Measurements from ENCODE around the gene MMP1. TPM values are rescaled to one million over a fixed set of nuclear protein-coding genes. Genes with fewer than 3 reads are reported as not detected.

Gene MMP1
- total RNA-seq, 2 donors from 2014 or later = 0.71 TPM; not detected in 1

GRCh38 chr11:102784380-102784779 is 13.6 kb downstream of the MMP1 start:
- TF ChIP-seq, protein P1, sequence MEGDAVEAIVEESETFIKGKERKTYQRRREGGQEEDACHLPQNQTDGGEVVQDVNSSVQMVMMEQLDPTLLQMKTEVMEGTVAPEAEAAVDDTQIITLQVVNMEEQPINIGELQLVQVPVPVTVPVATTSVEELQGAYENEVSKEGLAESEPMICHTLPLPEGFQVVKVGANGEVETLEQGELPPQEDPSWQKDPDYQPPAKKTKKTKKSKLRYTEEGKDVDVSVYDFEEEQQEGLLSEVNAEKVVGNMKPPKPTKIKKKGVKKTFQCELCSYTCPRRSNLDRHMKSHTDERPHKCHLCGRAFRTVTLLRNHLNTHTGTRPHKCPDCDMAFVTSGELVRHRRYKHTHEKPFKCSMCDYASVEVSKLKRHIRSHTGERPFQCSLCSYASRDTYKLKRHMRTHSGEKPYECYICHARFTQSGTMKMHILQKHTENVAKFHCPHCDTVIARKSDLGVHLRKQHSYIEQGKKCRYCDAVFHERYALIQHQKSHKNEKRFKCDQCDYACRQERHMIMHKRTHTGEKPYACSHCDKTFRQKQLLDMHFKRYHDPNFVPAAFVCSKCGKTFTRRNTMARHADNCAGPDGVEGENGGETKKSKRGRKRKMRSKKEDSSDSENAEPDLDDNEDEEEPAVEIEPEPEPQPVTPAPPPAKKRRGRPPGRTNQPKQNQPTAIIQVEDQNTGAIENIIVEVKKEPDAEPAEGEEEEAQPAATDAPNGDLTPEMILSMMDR (IDR thresholded peaks at IDR 0.05) = no peak
- DNase-seq (ENCODE audit: low spot score) (no peak), ATAC-seq (ENCODE audit: insufficient number of reproducible peaks, low FRiP score, low read depth) (no peak)
- no peak overlapping the region for H3K4me3 ChIP-seq
- H3K4me1 ChIP-seq (ENCODE audit: control insufficient read depth in 1 of 2, low read depth in 2 of 2) = no peaks in the 10 kb centered on the region
- no peaks in the 10 kb centered on the region for H3K9me3 ChIP-seq
- no peaks in the 10 kb centered on the region for H3K36me3 ChIP-seq
- no peak overlapping the region for H3K27ac ChIP-seq
- H3K27me3 ChIP-seq (replicated peaks; ENCODE audit: insufficient read depth) = no peaks in the 10 kb centered on the region

DNA sequence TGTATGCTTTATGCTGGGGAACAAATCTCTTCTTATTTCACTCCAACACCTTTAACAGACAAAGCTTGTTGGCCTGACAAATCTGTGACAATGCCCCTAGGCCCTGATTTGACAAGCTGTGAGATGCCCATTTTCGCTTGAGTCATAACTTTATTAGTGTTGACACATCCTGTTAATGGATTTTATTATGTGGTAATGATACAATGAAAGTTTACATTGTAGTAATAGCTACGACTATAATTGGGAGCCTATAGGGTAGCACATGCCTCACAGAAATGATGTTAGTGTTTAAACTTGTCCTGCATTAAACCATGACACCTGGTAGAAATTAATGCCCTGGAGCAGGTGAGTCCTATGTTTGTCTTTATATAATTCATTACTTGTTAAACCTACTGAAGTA is 14.2 kb downstream of the MMP1 start:
- TF ChIP-seq, protein P1 (IDR thresholded peaks at IDR 0.05) = no peak
- H3K27ac ChIP-seq = no peak overlapping the region

DNA sequence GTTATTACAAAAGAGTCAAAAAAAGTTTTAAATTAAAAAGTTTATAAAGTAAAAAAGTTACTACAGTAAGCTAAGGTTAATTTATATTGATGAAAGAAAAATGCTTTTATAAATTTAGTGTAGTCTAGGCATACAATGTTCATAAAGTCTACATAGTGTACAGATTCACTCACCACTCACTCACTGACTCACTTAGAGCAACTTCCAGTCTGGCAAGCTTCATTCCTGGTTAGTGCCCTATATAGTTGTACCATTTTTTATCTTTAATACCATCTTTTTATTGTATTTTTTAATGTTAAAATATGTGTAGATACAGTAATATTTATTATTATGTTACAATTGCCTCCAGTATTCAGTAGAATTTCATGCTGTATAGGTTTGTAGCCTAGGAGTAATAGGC is 14.9 kb downstream of the MMP1 start:
- no peak for ATAC-seq (ENCODE audit: insufficient number of reproducible peaks, low FRiP score, low read depth)
- TF ChIP-seq, protein P1 (IDR thresholded peaks at IDR 0.05) = no peak
- no peak overlapping the region for H3K27ac ChIP-seq
- no peak for DNase-seq (ENCODE audit: low spot score)
- no peaks in the 10 kb centered on the region for H3K4me1 ChIP-seq (ENCODE audit: control insufficient read depth in 1 of 2, low read depth in 2 of 2)
- H3K9me3 ChIP-seq = no peaks in the 10 kb centered on the region
- H3K27me3 ChIP-seq (replicated peaks; ENCODE audit: insufficient read depth) = no peaks in the 10 kb centered on the region
- H3K36me3 ChIP-seq = no peaks in the 10 kb centered on the region
- H3K4me3 ChIP-seq = no peak overlapping the region

More for the DNA sequence above, 14.2 kb downstream of the MMP1 start:
- Histone ChIP-seq H3K4me1 (ENCODE audit: control insufficient read depth in 1 of 2, low read depth in 2 of 2) (no peaks in the 10 kb centered on the region), H3K36me3 (no peaks in the 10 kb centered on the region), H3K9me3 (no peaks in the 10 kb centered on the region), H3K4me3 (no peak overlapping the region), H3K27me3 (replicated peaks; ENCODE audit: insufficient read depth) (no peaks in the 10 kb centered on the region)
- ATAC-seq (ENCODE audit: insufficient number of reproducible peaks, low FRiP score, low read depth) (no peak), DNase-seq (ENCODE audit: low spot score) (no peak)

GRCh38 chr11:102781676-102782075 is 16.3 kb downstream of the MMP1 start:
- no peak overlapping the region for H3K4me3 ChIP-seq
- H3K27ac ChIP-seq = no peak overlapping the region
- H3K4me1 ChIP-seq (ENCODE audit: control insufficient read depth in 1 of 2, low read depth in 2 of 2) = no peaks in the 10 kb centered on the region
- no peaks in the 10 kb centered on the region for H3K27me3 ChIP-seq (replicated peaks; ENCODE audit: insufficient read depth)
- DNase-seq (ENCODE audit: low spot score) = no peak
- H3K9me3 ChIP-seq = no peaks in the 10 kb centered on the region
- H3K36me3 ChIP-seq = no peaks in the 10 kb centered on the region
- ATAC-seq (ENCODE audit: insufficient number of reproducible peaks, low FRiP score, low read depth) = no peak
- TF ChIP-seq, protein P1 (IDR thresholded peaks at IDR 0.05) = no peak

- no peaks in the 10 kb centered on the region for H3K9me3 ChIP-seq
- TF ChIP-seq, protein P1 (IDR thresholded peaks at IDR 0.05) = no peak
- H3K4me1 ChIP-seq (ENCODE audit: control insufficient read depth in 1 of 2, low read depth in 2 of 2) = no peaks in the 10 kb centered on the region
- no peak for DNase-seq (ENCODE audit: low spot score)
- H3K27ac ChIP-seq = no peak within 1 kb of the TSS
- ATAC-seq (ENCODE audit: insufficient number of reproducible peaks, low FRiP score, low read depth) = no peak
- no peaks in the 10 kb centered on the region for H3K36me3 ChIP-seq
- H3K4me3 ChIP-seq = no peak within 1 kb of the TSS
- H3K27me3 ChIP-seq (replicated peaks; ENCODE audit: insufficient read depth) = no peaks in the 10 kb centered on the region
Observed at GRCh38 chr11:102780491-102780918, 17.5 kb downstream of the MMP1 start, which contains the start of gene MMP10. TSS of gene MMP10 (minus strand) at chr11:102780628. CDS start at chr11:102780591, 37 bp downstream.
